Progenitor cell of endocrine pancreas (in vitro differentiated cells): ENCODE measurements around the gene FANCC. TPM values are rescaled to one million over a fixed set of nuclear protein-coding genes. Genes with fewer than 3 reads are reported as not detected.

ENCODE experiments used
- DNase-seq: peaks from one replicate; pipeline ENCODE4 v3.0.0; 2021; ENCODE audit warnings: low spot score; ENCODE audit not compliant: unreplicated experiment
- H3K27ac Mint-ChIP-seq: 2 replicates; pipeline ENCODE4 v1.8.0; 2021; ENCODE audit warnings: mild to moderate bottlenecking, moderate library complexity, mixed read lengths
- H3K27me3 Mint-ChIP-seq: 2 replicates; pipeline ENCODE4 v1.8.0; 2021; ENCODE audit warnings: mixed read lengths
- H3K36me3 Mint-ChIP-seq: 2 replicates; pipeline ENCODE4 v1.8.0; 2022; ENCODE audit warnings: mixed read lengths; ENCODE audit not compliant: insufficient read depth
- H3K4me1 Mint-ChIP-seq: 2 replicates; pipeline ENCODE4 v1.8.0; 2021; ENCODE audit warnings: low read depth, mixed read lengths
- H3K4me3 Mint-ChIP-seq: 2 replicates; pipeline ENCODE4 v1.8.0; 2021; ENCODE audit warnings: low read depth, mild to moderate bottlenecking, moderate library complexity, mixed read lengths
- H3K9me3 Mint-ChIP-seq: 2 replicates; pipeline ENCODE4 v1.8.0; 2021; ENCODE audit warnings: low read depth, mixed read lengths
- CTCF ChIP-seq: fragments of 200-600 bp; sonication (generic); IDR thresholded peaks from one replicate; pipeline ENCODE4 v1.5.0; 2021; ENCODE audit warnings: antibody characterized with exemption, mild to moderate bottlenecking; ENCODE audit not compliant: unreplicated experiment
- total RNA-seq: library from RNA; stranded (reverse); gene quantifications from 2 replicates; pipeline ENCODE4 v1.2.1, GENCODE V29; 2021

Gene FANCC
- total RNA-seq, 1 donor from 2014 or later: 28.9 TPM

- TF ChIP-seq CTCF: no peak
- Mint-ChIP-seq H3K27me3 (no peaks in the 10 kb centered on the region), H3K36me3 (peaks cover 18% of the 10 kb centered on the region), H3K4me3 (no peak overlapping the region), H3K4me1 (peaks cover 34% of the 10 kb centered on the region), H3K27ac (peak overlapping the region; percentile 62), H3K9me3 (no peaks in the 10 kb centered on the region)
- DNase-seq: no peak
Measured at GRCh38 chr9:95089257-95090022, 228.1 kb downstream of the FANCC start.

GRCh38 chr9:95088421-95089161 is 228.9 kb downstream of the FANCC start:
- no peaks in the 10 kb centered on the region for H3K9me3 Mint-ChIP-seq
- TF ChIP-seq CTCF: no peak
- H3K4me3 Mint-ChIP-seq: no peak overlapping the region
- H3K4me1 Mint-ChIP-seq: peaks cover 26% of the 10 kb centered on the region
- DNase-seq: no peak
- peaks cover 24% of the 10 kb centered on the region for H3K36me3 Mint-ChIP-seq
- no peaks in the 10 kb centered on the region for H3K27me3 Mint-ChIP-seq
- H3K27ac Mint-ChIP-seq: no peak overlapping the region

- TF ChIP-seq CTCF: no peak
- Mint-ChIP-seq H3K9me3 (no peaks in the 10 kb centered on the region), H3K4me1 (peaks cover 17% of the 10 kb centered on the region), H3K27me3 (no peaks in the 10 kb centered on the region), H3K4me3 (no peak overlapping the region), H3K27ac (peak overlapping the region; percentile 86), H3K36me3 (peaks cover 27% of the 10 kb centered on the region)
- no peak for DNase-seq
Measured at GRCh38 chr9:95087659-95088242, 229.8 kb downstream of the FANCC start.

DNA sequence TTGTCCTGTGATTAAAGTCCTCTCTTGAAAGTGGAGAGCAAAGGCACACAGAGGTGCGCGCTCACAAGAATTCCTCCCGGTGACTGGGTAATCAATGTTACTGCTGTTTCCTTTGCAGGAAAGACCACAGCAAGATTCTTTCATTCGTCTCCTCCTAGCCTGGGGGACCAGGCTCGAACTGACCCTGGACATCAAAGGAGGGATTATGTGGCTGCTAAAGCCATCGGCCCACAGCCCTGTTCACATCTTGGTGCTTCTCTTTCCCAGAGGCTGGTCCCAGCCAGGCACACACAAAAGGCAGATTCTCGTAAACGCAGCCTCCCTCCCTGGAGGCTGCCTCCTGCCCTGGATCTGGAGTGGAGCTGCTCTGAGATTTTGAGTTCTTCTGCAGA is 230.9 kb downstream of the FANCC start:
- Mint-ChIP-seq H3K36me3 (peaks cover 33% of the 10 kb centered on the region), H3K4me3 (no peak overlapping the region), H3K27me3 (no peaks in the 10 kb centered on the region), H3K27ac (peak overlapping the region; percentile 92), H3K4me1 (peaks cover 8% of the 10 kb centered on the region), H3K9me3 (no peaks in the 10 kb centered on the region)
- no peak for DNase-seq
- TF ChIP-seq CTCF: no peak

GRCh38 chr9:95085861-95086563 is 231.5 kb downstream of the FANCC start:
- H3K4me3 Mint-ChIP-seq: no peak overlapping the region

More at GRCh38 chr9:95085861-95086563, 231.5 kb downstream of the FANCC start:
- H3K9me3 Mint-ChIP-seq: no peaks in the 10 kb centered on the region
- peaks cover 3% of the 10 kb centered on the region for H3K4me1 Mint-ChIP-seq
- no peaks in the 10 kb centered on the region for H3K27me3 Mint-ChIP-seq
- DNase-seq: no peak
- no peak for TF ChIP-seq CTCF
- H3K27ac Mint-ChIP-seq: no peak overlapping the region
- peaks cover 35% of the 10 kb centered on the region for H3K36me3 Mint-ChIP-seq
